WTC11 (cell line): Measurements from ENCODE around the gene RNF38. TPM values are rescaled to one million over a fixed set of nuclear protein-coding genes. Genes with fewer than 3 reads are reported as not detected.
"Not testable (repeated sequence)": the region's sequence is repeated elsewhere in the genome, so short reads cannot be mapped to it uniquely, and the experiment has no call there.

Source experiments
- ATAC-seq: fragments of 200-7000 bp; cut with Tn5 transposase; 2 replicates; pipeline ENCODE4 v1.10.0; 2021; ENCODE audit warnings: mild to moderate bottlenecking, moderate library complexity
- CTCF ChIA-PET: fragments of 300-600 bp; sonication (Branson Sonifier 250); formaldehyde crosslinking; loops from one replicate; lab custom pipeline; 2021; ENCODE audit warnings: antibody characterized with exemption; lab: Charles Lee
- POLR2A ChIA-PET: fragments of 350-600 bp; sonication (Branson Sonifier 250); formaldehyde crosslinking; loops from one replicate; lab custom pipeline; 2021; ENCODE audit warnings: antibody characterized with exemption; lab: Charles Lee
- DNase-seq: peaks from one replicate; pipeline ENCODE4 v3.0.0; 2021; ENCODE audit warnings: low spot score
- H3K27ac Mint-ChIP-seq: 2 replicates; pipeline ENCODE4 v1.8.0; 2021; ENCODE audit warnings: mixed read lengths
- H3K27me3 Mint-ChIP-seq: 2 replicates; pipeline ENCODE4 v1.8.0; 2021; ENCODE audit warnings: low read depth, mild to moderate bottlenecking, moderate library complexity, mixed read lengths
- H3K36me3 Mint-ChIP-seq: 2 replicates; pipeline ENCODE4 v1.8.0; 2021; ENCODE audit warnings: mixed read lengths
- H3K4me1 Mint-ChIP-seq: 2 replicates; pipeline ENCODE4 v1.8.0; 2022; ENCODE audit warnings: mixed read lengths
- H3K4me3 Mint-ChIP-seq: 2 replicates; pipeline ENCODE4 v1.8.0; 2021; ENCODE audit warnings: mild to moderate bottlenecking, moderate library complexity, mixed read lengths
- H3K9me3 Mint-ChIP-seq: 2 replicates; pipeline ENCODE4 v1.8.0; 2021; ENCODE audit warnings: mixed read lengths
- ARID4B ChIP-seq: sonication (generic); formaldehyde crosslinking; IDR thresholded peaks from 2 replicates; pipeline ENCODE4 v1.8.0; 2023; ENCODE audit warnings: missing genetic modification reagents, mild to moderate bottlenecking, borderline replicate concordance
- EMX1 ChIP-seq: fragments of 250-450 bp; sonication (Bioruptor Pico); IDR thresholded peaks from 2 replicates; pipeline ENCODE4 v1.8.0; 2021; ENCODE audit warnings: mild to moderate bottlenecking
- ETV6 ChIP-seq: sonication (generic); formaldehyde crosslinking; IDR thresholded peaks from 2 replicates; pipeline ENCODE4 v1.8.1; 2022; ENCODE audit warnings: mild to moderate bottlenecking, missing genetic modification reagents
- FOXJ3 ChIP-seq: sonication (generic); formaldehyde crosslinking; IDR thresholded peaks from 2 replicates; pipeline ENCODE4 v1.9.0; 2021; ENCODE audit warnings: missing genetic modification reagents, mild to moderate bottlenecking, borderline replicate concordance
- FOXP1 ChIP-seq: sonication (generic); formaldehyde crosslinking; IDR thresholded peaks from 2 replicates; pipeline ENCODE4 v1.8.0; 2022; ENCODE audit warnings: missing genetic modification reagents, mild to moderate bottlenecking, moderate library complexity, borderline replicate concordance
- GABPB1 ChIP-seq: sonication (generic); formaldehyde crosslinking; IDR thresholded peaks from 2 replicates; pipeline ENCODE4 v1.8.1; 2023; ENCODE audit warnings: mild to moderate bottlenecking, missing genetic modification reagents
- IRF1 ChIP-seq: sonication (generic); formaldehyde crosslinking; IDR thresholded peaks from 2 replicates; pipeline ENCODE4 v1.8.0; 2023; ENCODE audit warnings: missing genetic modification reagents
- IRF2 ChIP-seq: sonication (generic); formaldehyde crosslinking; IDR thresholded peaks from 2 replicates; pipeline ENCODE4 v1.8.0; 2022; ENCODE audit warnings: low read depth, missing genetic modification reagents, borderline replicate concordance
- KAT7 ChIP-seq: sonication (generic); formaldehyde crosslinking; IDR thresholded peaks from 2 replicates; pipeline ENCODE4 v1.8.1; 2023; ENCODE audit warnings: missing genetic modification reagents, mild to moderate bottlenecking, borderline replicate concordance
- RELA ChIP-seq: sonication (generic); formaldehyde crosslinking; IDR thresholded peaks from 2 replicates; pipeline ENCODE4 v1.8.1; 2022; ENCODE audit warnings: missing genetic modification reagents, mild to moderate bottlenecking, borderline replicate concordance
- SP1 ChIP-seq: sonication (generic); formaldehyde crosslinking; conservative IDR thresholded peaks from 2 replicates; pipeline ENCODE4 v1.8.1; 2022; ENCODE audit warnings: missing genetic modification reagents
- TP53 ChIP-seq: sonication (generic); formaldehyde crosslinking; IDR thresholded peaks from 2 replicates; pipeline ENCODE4 v1.8.1; 2023; ENCODE audit warnings: mild to moderate bottlenecking, missing genetic modification reagents
- ZNF232 ChIP-seq: sonication (generic); formaldehyde crosslinking; IDR thresholded peaks from 2 replicates; pipeline ENCODE4 v1.8.0; 2022; ENCODE audit warnings: mild to moderate bottlenecking, missing genetic modification reagents
- total RNA-seq: library from RNA; stranded (reverse); gene quantifications from 3 replicates; pipeline ENCODE4 v1.2.3, GENCODE V29; 2021
- TF ChIP-seq, protein P1 (sequence below): sonication (generic); formaldehyde crosslinking; IDR thresholded peaks from 2 replicates; pipeline ENCODE4 v1.8.0; 2023; ENCODE audit warnings: mild to moderate bottlenecking, missing genetic modification reagents
- TF ChIP-seq, protein P2 (sequence below): sonication (generic); formaldehyde crosslinking; IDR thresholded peaks from 2 replicates; pipeline ENCODE4 v1.8.1; 2023; ENCODE audit warnings: mild to moderate bottlenecking, missing genetic modification reagents, moderate library complexity
- TF ChIP-seq, protein P3 (sequence below): sonication (generic); formaldehyde crosslinking; conservative IDR thresholded peaks from 2 replicates; pipeline ENCODE4 v1.8.1; 2023; ENCODE audit warnings: mild to moderate bottlenecking, low read depth, missing genetic modification reagents, moderate library complexity

RNF38 gene
- total RNA-seq, 1 experiment from 2014 or later = 56.4 TPM

- no peak for TF ChIP-seq IRF1 (CRISPR knock-in tag)
- TF ChIP-seq, all 79 proteins: peak for 0
These were observed 93.4 kb downstream of the RNF38 start (continued) for GRCh38 chr9:36306471-36307306.

DNA sequence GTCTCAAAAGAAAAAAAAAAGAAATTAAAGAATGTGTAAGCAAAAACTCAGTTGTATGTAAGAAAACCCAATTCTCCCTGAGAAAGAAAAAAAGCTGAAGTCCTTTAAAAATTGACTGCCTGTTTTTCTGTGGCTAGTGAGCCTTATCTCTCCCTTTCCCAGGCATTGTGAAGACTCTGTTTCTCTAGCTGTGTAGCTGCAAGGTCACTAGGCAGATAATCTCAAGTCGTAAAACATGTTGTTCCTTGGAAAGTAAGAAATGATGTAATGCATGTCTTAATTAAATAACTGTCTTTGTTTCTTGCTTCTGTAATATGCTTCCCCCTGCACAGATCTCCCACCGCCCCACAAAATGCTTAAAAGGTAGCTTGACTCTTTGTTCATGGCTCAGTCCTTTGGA is 95.7 kb downstream of the RNF38 start:
- H3K27me3 Mint-ChIP-seq, H3K9me3 Mint-ChIP-seq, H3K4me3 Mint-ChIP-seq, DNase-seq, POLR2A ChIA-PET, H3K36me3 Mint-ChIP-seq, ATAC-seq, H3K4me1 Mint-ChIP-seq: not testable (repeated sequence)
- H3K27ac Mint-ChIP-seq = peak overlapping the region; percentile 26; the same call in 1 of the 2 replicates
- CTCF ChIA-PET = interaction anchor here (1.9 kb wide), 1 partner anchor 25 kb away, joined by 6 read pairs; no protein-coding TSS in a partner anchor

GRCh38 chr9:36301227-36301626 is 98.8 kb downstream of the RNF38 start:
- Mint-ChIP-seq H3K36me3 (no peaks in the 10 kb centered on the region), H3K4me3 (no peak overlapping the region), H3K9me3 (no peaks in the 10 kb centered on the region), H3K27ac (no peak overlapping the region), H3K4me1 (peaks cover 5% of the 10 kb centered on the region; the same call in 1 of the 2 replicates), H3K27me3 (no peaks in the 10 kb centered on the region)
- ATAC-seq (no peak), DNase-seq (no peak)
- CTCF ChIA-PET = no interaction called here
- POLR2A ChIA-PET = no interaction called here
- no peak for TF ChIP-seq EMX1 (CRISPR knock-in tag)
- no peak for TF ChIP-seq TP53 (CRISPR knock-in tag)
- no peak for TF ChIP-seq GABPB1
- TF ChIP-seq FOXJ3 (CRISPR knock-in tag) = no peak

DNA sequence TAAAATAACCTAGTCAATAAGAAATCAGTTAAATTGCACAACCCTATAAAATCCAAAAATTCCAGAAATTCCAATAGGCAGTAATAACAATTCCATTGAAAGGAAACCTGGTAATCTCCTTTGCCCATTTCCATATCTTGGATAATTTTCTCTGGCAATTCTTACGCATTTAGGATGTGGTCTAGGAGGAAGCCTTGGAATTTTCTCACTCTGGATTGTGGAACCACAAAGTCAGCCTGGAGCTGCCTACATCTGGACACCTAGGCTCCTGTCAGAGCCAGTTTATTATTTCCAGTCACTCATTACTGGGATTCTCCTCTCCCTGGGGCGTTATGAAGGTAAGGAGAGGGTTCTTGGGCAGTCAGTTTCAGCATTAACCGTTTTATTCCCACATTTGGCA is 101.5 kb downstream of the RNF38 start:
- Mint-ChIP-seq H3K4me3 (no peak overlapping the region), H3K27ac (no peak overlapping the region; the same call in 1 of the 2 replicates), H3K4me1 (peaks cover 5% of the 10 kb centered on the region; the same call in 1 of the 2 replicates), H3K27me3 (no peaks in the 10 kb centered on the region), H3K36me3 (no peaks in the 10 kb centered on the region), H3K9me3 (no peaks in the 10 kb centered on the region)
- no peak for ATAC-seq
- CTCF ChIA-PET = interaction anchor here (0.7 kb wide), 1 partner anchor 55 kb away, joined by 3 read pairs; no protein-coding TSS in a partner anchor
- POLR2A ChIA-PET = interaction anchor here (0.7 kb wide), 1 partner anchor 229 kb away, joined by 3 read pairs; no protein-coding TSS in a partner anchor
- no peak for DNase-seq
- TF ChIP-seq, protein P1, sequence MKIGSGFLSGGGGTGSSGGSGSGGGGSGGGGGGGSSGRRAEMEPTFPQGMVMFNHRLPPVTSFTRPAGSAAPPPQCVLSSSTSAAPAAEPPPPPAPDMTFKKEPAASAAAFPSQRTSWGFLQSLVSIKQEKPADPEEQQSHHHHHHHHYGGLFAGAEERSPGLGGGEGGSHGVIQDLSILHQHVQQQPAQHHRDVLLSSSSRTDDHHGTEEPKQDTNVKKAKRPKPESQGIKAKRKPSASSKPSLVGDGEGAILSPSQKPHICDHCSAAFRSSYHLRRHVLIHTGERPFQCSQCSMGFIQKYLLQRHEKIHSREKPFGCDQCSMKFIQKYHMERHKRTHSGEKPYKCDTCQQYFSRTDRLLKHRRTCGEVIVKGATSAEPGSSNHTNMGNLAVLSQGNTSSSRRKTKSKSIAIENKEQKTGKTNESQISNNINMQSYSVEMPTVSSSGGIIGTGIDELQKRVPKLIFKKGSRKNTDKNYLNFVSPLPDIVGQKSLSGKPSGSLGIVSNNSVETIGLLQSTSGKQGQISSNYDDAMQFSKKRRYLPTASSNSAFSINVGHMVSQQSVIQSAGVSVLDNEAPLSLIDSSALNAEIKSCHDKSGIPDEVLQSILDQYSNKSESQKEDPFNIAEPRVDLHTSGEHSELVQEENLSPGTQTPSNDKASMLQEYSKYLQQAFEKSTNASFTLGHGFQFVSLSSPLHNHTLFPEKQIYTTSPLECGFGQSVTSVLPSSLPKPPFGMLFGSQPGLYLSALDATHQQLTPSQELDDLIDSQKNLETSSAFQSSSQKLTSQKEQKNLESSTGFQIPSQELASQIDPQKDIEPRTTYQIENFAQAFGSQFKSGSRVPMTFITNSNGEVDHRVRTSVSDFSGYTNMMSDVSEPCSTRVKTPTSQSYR (CRISPR knock-in tag) = no peak
- TF ChIP-seq ARID4B (CRISPR knock-in tag) (no peak), TP53 (CRISPR knock-in tag) (no peak), FOXP1 (CRISPR knock-in tag) (no peak), ETV6 (CRISPR knock-in tag) (no peak), KAT7 (no peak), ZNF232 (CRISPR knock-in tag) (no peak), IRF2 (CRISPR knock-in tag) (no peak), SP1 (CRISPR knock-in tag) (no peak), RELA (no peak)
- TF ChIP-seq, protein P2, sequence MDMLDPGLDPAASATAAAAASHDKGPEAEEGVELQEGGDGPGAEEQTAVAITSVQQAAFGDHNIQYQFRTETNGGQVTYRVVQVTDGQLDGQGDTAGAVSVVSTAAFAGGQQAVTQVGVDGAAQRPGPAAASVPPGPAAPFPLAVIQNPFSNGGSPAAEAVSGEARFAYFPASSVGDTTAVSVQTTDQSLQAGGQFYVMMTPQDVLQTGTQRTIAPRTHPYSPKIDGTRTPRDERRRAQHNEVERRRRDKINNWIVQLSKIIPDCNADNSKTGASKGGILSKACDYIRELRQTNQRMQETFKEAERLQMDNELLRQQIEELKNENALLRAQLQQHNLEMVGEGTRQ = no peak
- TF ChIP-seq, protein P3, sequence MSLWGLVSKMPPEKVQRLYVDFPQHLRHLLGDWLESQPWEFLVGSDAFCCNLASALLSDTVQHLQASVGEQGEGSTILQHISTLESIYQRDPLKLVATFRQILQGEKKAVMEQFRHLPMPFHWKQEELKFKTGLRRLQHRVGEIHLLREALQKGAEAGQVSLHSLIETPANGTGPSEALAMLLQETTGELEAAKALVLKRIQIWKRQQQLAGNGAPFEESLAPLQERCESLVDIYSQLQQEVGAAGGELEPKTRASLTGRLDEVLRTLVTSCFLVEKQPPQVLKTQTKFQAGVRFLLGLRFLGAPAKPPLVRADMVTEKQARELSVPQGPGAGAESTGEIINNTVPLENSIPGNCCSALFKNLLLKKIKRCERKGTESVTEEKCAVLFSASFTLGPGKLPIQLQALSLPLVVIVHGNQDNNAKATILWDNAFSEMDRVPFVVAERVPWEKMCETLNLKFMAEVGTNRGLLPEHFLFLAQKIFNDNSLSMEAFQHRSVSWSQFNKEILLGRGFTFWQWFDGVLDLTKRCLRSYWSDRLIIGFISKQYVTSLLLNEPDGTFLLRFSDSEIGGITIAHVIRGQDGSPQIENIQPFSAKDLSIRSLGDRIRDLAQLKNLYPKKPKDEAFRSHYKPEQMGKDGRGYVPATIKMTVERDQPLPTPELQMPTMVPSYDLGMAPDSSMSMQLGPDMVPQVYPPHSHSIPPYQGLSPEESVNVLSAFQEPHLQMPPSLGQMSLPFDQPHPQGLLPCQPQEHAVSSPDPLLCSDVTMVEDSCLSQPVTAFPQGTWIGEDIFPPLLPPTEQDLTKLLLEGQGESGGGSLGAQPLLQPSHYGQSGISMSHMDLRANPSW (CRISPR knock-in tag) = no peak
